Measurements from ENCODE around the gene LRP5. TPM values are rescaled to one million over a fixed set of nuclear protein-coding genes. Genes with fewer than 3 reads are reported as not detected.

The LRP5 gene
- total and polyA plus RNA-seq, 9 of the 15 experiments (the other 6 are each of a cell fraction or from before 2014, with no cell fraction given) = 0.48 to 44.2 (median 13.5) TPM

DNA sequence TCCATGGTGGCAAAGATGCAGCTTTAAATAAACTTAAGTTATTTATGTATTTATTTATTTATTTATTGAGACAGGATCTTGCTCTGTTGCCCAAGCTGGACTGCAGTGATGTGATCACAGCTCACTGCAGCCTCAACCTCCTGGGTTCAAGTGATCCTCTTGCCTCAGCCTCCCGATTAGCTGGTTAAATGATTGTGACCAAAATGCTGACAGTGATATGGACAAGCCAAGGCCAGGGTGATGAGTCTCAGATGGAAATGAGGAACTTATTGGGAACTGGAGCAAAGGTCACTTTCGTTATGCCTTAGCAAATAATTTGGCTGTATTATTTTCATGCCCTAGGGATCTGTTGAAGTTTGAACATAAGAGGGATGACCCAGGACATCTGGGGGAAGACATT lies 9.3 kb upstream of the LRP5 start:
- Histone ChIP-seq H4K20me1 (replicated peaks; ENCODE audit: control insufficient read depth, insufficient read depth, low read length) (no peaks in the 10 kb centered on the region), H3K9ac (ENCODE audit: insufficient read depth in 1 of 2, low read depth in 2 of 2, low read length in 2 of 2) (no peak overlapping the region), H3K4me2 (ENCODE audit: insufficient read depth, low read length) (no peak overlapping the region), H3K9me1 (ENCODE audit: control insufficient read depth, insufficient read depth, low read length) (no peaks in the 10 kb centered on the region), H3K79me2 (ENCODE audit: control insufficient read depth, insufficient read depth, low read length) (no peaks in the 10 kb centered on the region), H3K27me3 (ENCODE audit: control insufficient read depth in 2 of 2, insufficient read depth in 2 of 2, low read length in 2 of 2) (no peaks in the 10 kb centered on the region), H2AFZ (ENCODE audit: low read depth, low read length) (0 out of 2 replicates have a peak overlapping the region, but pooled peaks have one; percentile 53), H3K4me3 (no peak overlapping the region), H3K36me3 (ENCODE audit: control insufficient read depth, insufficient read depth, low read length) (no peaks in the 10 kb centered on the region), H3K27ac (ENCODE audit: extremely low read depth, low read depth, low read length) (no peak overlapping the region), H3K4me1 (replicated peaks in 1 of 2; ENCODE audit: control insufficient read depth in 2 of 2, insufficient read depth in 2 of 2, low read length in 2 of 2) (peaks cover 6 to 22% of the 10 kb centered on the region in 2 experiments), H3K9me3 (replicated peaks; ENCODE audit: control insufficient read depth, insufficient read depth, low read depth, low read length) (no peaks in the 10 kb centered on the region)
- ChIA-PET CTCF (ENCODE audit: low intra/inter-chr PET ratio) (no interaction called here), POLR2A (interaction anchor here (1.0 to 1.4 kb wide), 4 partner anchors 8 to 31 kb away, joined by 3 to 4 read pairs (median 4); partner anchors contain the start of gene C11orf24)
- intact Hi-C loops (cut with micrococcal nuclease) = no loop called here
- no peak for FAIRE-seq
- DNase-seq (ENCODE audit: extremely low read depth in 1 of 4, low spot score in 3 of 4) = no peak
- BruUV-seq (replicated peaks) = no TSS peak
- TF ChIP-seq RBM39 (optimal IDR thresholded peaks at IDR 0.05; ENCODE audit: low read depth, low read length) (no peak), TAF7 (tag; IDR thresholded peaks at IDR 0.05) (no peak), NR2C2 (CRISPR knock-in tag; IDR thresholded peaks at IDR 0.05) (no peak), NR2C2 (tag; IDR thresholded peaks at IDR 0.05) (0 out of 2 replicates have a peak, but pooled peaks have one; percentile 30)
- no peak for ATAC-seq
- in situ Hi-C loops (cut with MboI) = no loop called here
- 43% methylated on average over 2 of the region's 2 CpGs for WGBS (ENCODE audit: insufficient coverage, low coverage, missing lambda C conversion rate)

GRCh38 chr11:68303982-68304780 lies 8.2 kb upstream of the LRP5 start:
- in situ Hi-C loops (cut with MboI) (no loop called here), intact Hi-C loops (cut with micrococcal nuclease) (no loop called here)
- no peak overlapping the region for H3K27ac ChIP-seq (ENCODE audit: extremely low read depth, low read depth, low read length)
- no peaks in the 10 kb centered on the region for H4K20me1 ChIP-seq (replicated peaks; ENCODE audit: control insufficient read depth, insufficient read depth, low read length)
- ChIA-PET POLR2A (interaction anchor here (1.0 to 1.4 kb wide), 3 partner anchors 10 to 32 kb away, joined by 3 to 4 read pairs (median 4); partner anchors contain the start of gene C11orf24), CTCF (ENCODE audit: low intra/inter-chr PET ratio) (no interaction called here)
- no peak for FAIRE-seq
- no peak overlapping the region for H2AFZ ChIP-seq (ENCODE audit: low read depth, low read length)
- DNase-seq (ENCODE audit: extremely low read depth in 1 of 4, low spot score in 3 of 4) = no peak
- WGBS (ENCODE audit: insufficient coverage, low coverage, missing lambda C conversion rate) = 59% methylated on average over 7 of the region's 7 CpGs
- peaks cover 6 to 12% of the 10 kb centered on the region in 2 experiments; a peak in 3 of 5 replicates for H3K4me1 ChIP-seq (replicated peaks in 1 of 2; ENCODE audit: control insufficient read depth in 2 of 2, insufficient read depth in 2 of 2, low read length in 2 of 2)
- no peak for ATAC-seq
- H3K9me3 ChIP-seq (replicated peaks; ENCODE audit: control insufficient read depth, insufficient read depth, low read depth, low read length) = no peaks in the 10 kb centered on the region
- no peaks in the 10 kb centered on the region for H3K79me2 ChIP-seq (ENCODE audit: control insufficient read depth, insufficient read depth, low read length)
- no peak overlapping the region for H3K4me2 ChIP-seq (ENCODE audit: insufficient read depth, low read length)
- BruUV-seq (replicated peaks) = no TSS peak
- no peak overlapping the region for H3K9ac ChIP-seq (ENCODE audit: insufficient read depth in 1 of 2, low read depth in 2 of 2, low read length in 2 of 2)
- H3K4me3 ChIP-seq = no peak overlapping the region
- H3K9me1 ChIP-seq (ENCODE audit: control insufficient read depth, insufficient read depth, low read length) = no peaks in the 10 kb centered on the region
- H3K27me3 ChIP-seq (ENCODE audit: control insufficient read depth in 2 of 2, insufficient read depth in 2 of 2, low read length in 2 of 2) = no peaks in the 10 kb centered on the region
- H3K36me3 ChIP-seq (ENCODE audit: control insufficient read depth, insufficient read depth, low read length) = no peaks in the 10 kb centered on the region
- TF ChIP-seq CBX5 (IDR thresholded peaks at IDR 0.05; ENCODE audit: borderline replicate concordance, low read depth) = 0 out of 2 replicates have a peak, but pooled peaks have one; percentile 39
- 0 out of 2 replicates have a peak, but pooled peaks have one; percentile 25 for TF ChIP-seq CEBPZ (IDR thresholded peaks at IDR 0.05; ENCODE audit: borderline replicate concordance, low read depth, low read length)
- peak; percentile 86 for TF ChIP-seq ZFP36 (IDR thresholded peaks at IDR 0.05; ENCODE audit: low read depth, low read length, partially characterized antibody)
- TF ChIP-seq ZFP30 (CRISPR knock-in tag; IDR thresholded peaks at IDR 0.05; ENCODE audit: borderline replicate concordance) = no peak
- peak in 1 of 2 experiments; percentile 61; a peak in 1 of 3 replicates for TF ChIP-seq CBX3 (IDR thresholded peaks at IDR 0.05; ENCODE audit: borderline replicate concordance in 1 of 2, low read length in 2 of 2)
- TF ChIP-seq TRIM28 (IDR thresholded peaks at IDR 0.05) = peak; percentile 56; the same call in 1 of the 2 replicates

Data from K562 (cell line).